SU-DHL-6 (cell line): Measurements from ENCODE around the gene LRRC4C.

Source experiments
- H2AFZ ChIP-seq: fragments of 200-600 bp; sonication (generic); 2 replicates; pipeline ENCODE4 v1.6.1; 2014; ENCODE audit warnings: low read depth, mild to moderate bottlenecking, moderate library complexity, mixed read lengths, antibody characterized with exemption, low read length; ENCODE audit not compliant: severe bottlenecking
- H3F3A ChIP-seq: fragments of 200-600 bp; shearing (Covaris generic); 2 replicates; pipeline ENCODE4 v1.6.0; 2016; ENCODE audit warnings: antibody characterized with exemption, mild to moderate bottlenecking; ENCODE audit not compliant: insufficient read depth
- H3K27ac ChIP-seq: fragments of 200-600 bp; sonication (generic); 2 replicates; pipeline ENCODE4 v1.5.1; 2016; ENCODE audit warnings: low read depth, mild to moderate bottlenecking, low read length, moderate library complexity, mixed read lengths
- H3K27me3 ChIP-seq: fragments of 200-600 bp; sonication (generic), shearing (Covaris generic); 2 replicates; pipeline ENCODE4 v1.6.0; 2014; ENCODE audit warnings: mild to moderate bottlenecking, low read length
- H3K36me3 ChIP-seq: fragments of 200-600 bp; sonication (generic); 2 replicates; pipeline ENCODE4 v1.6.1; 2014; ENCODE audit warnings: mild to moderate bottlenecking, low read length, mixed read lengths
- H3K4me2 ChIP-seq: fragments of 300-600, 200-600 bp; shearing (Covaris generic), sonication (generic); 2 replicates; pipeline ENCODE4 v1.6.0; 2014; ENCODE audit warnings: low read length, low read depth, mild to moderate bottlenecking; ENCODE audit not compliant: poor library complexity, severe bottlenecking
- H3K4me3 ChIP-seq: fragments of 200-600 bp; sonication (generic); 2 replicates; pipeline ENCODE4 v1.5.1; 2014; ENCODE audit warnings: antibody characterized with exemption, low read length, mild to moderate bottlenecking, mixed read lengths; ENCODE audit not compliant: insufficient read depth, poor library complexity, severe bottlenecking
- H3K79me2 ChIP-seq: fragments of 200-600 bp; sonication (generic); 2 replicates; pipeline ENCODE4 v1.6.1; 2014; ENCODE audit warnings: mild to moderate bottlenecking, low read length, moderate library complexity; ENCODE audit not compliant: insufficient read depth
- H3K9ac ChIP-seq: fragments of 200-600 bp; sonication (generic); 2 replicates; pipeline ENCODE4 v1.7.0; 2014; ENCODE audit warnings: mild to moderate bottlenecking, low read length
- H3K9me2 ChIP-seq: fragments of 200-600 bp; sonication (generic); replicated peaks from 2 replicates; pipeline ENCODE4 v1.6.1; 2014; ENCODE audit warnings: low read length; ENCODE audit not compliant: insufficient read depth
- H3K9me3 ChIP-seq: fragments of 200-600 bp; sonication (generic); 2 replicates; pipeline ENCODE4 v1.6.1; 2014; ENCODE audit warnings: low read length, mixed read lengths; ENCODE audit not compliant: insufficient read depth
- H4K20me1 ChIP-seq: fragments of 200-600 bp; sonication (generic); 2 replicates; pipeline ENCODE4 v1.6.1; 2014; ENCODE audit warnings: low read depth, mild to moderate bottlenecking, antibody characterized with exemption, low read length, moderate library complexity, mixed read lengths
- EZH2phosphoT487 ChIP-seq: fragments of 200-600 bp; sonication (generic), shearing (Covaris generic); conservative IDR thresholded peaks from 2 replicates; pipeline ENCODE4 v1.6.1; 2018; ENCODE audit warnings: mild to moderate bottlenecking, antibody characterized with exemption, low read length, moderate library complexity, mixed read lengths
- TF ChIP-seq, protein P1 (sequence below): fragments of 200-600 bp; sonication (generic); IDR thresholded peaks from one replicate; pipeline ENCODE4 v1.5.1; 2017; ENCODE audit warnings: antibody characterized with exemption, mild to moderate bottlenecking, low read length, moderate library complexity; ENCODE audit not compliant: insufficient read depth, poor library complexity, severe bottlenecking

The LRRC4C gene

DNA sequence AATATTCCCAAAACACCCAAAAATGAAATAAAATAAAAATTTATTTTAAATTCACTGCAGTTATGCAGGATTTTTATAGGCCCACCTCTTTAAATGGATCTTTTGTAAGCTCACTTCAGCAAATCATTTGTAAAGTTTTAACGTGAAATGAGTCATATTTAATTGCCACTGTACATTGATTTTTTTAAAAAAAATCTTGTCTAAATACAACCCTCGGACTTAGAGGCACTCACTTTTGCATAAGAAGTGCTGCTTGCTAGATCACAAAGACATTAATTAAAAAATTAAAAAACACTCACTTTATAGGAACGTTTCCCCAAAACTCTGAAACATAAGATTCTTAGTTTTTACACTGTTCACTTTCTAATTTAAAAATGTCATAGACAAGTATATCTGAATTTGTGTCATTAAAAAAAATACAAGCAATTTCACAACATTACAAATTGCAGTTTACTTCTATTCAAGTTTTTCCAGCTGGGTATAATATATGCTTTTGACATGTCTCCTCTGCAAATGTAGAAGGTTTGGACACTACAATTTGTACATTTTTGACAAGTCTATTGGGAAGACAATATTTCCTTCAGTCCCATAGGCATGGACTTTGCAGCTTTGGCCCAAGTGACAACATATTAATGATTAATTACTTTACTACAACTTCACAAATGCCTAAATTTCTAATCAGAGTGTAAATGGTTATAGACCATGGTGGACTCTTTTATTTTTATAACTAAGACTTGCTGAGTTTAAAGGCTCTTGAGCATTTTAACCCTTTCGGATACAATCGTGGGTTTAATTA lies 1088.4 kb downstream of the LRRC4C start:
- no peaks in the 10 kb centered on the region for H3K9me2 ChIP-seq
- H3K9ac ChIP-seq = no peak overlapping the region
- no peaks in the 10 kb centered on the region for H4K20me1 ChIP-seq
- H3K4me2 ChIP-seq = no peak overlapping the region
- no peaks in the 10 kb centered on the region for H3K9me3 ChIP-seq
- no peak overlapping the region for H2AFZ ChIP-seq
- H3F3A ChIP-seq = no peaks in the 10 kb centered on the region
- no peak overlapping the region for H3K4me3 ChIP-seq
- no peaks in the 10 kb centered on the region for H3K27me3 ChIP-seq
- TF ChIP-seq, protein P1, sequence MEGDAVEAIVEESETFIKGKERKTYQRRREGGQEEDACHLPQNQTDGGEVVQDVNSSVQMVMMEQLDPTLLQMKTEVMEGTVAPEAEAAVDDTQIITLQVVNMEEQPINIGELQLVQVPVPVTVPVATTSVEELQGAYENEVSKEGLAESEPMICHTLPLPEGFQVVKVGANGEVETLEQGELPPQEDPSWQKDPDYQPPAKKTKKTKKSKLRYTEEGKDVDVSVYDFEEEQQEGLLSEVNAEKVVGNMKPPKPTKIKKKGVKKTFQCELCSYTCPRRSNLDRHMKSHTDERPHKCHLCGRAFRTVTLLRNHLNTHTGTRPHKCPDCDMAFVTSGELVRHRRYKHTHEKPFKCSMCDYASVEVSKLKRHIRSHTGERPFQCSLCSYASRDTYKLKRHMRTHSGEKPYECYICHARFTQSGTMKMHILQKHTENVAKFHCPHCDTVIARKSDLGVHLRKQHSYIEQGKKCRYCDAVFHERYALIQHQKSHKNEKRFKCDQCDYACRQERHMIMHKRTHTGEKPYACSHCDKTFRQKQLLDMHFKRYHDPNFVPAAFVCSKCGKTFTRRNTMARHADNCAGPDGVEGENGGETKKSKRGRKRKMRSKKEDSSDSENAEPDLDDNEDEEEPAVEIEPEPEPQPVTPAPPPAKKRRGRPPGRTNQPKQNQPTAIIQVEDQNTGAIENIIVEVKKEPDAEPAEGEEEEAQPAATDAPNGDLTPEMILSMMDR = no peak
- TF ChIP-seq EZH2phosphoT487 = no peak
- no peaks in the 10 kb centered on the region for H3K36me3 ChIP-seq
- H3K27ac ChIP-seq = no peak overlapping the region
- no peaks in the 10 kb centered on the region for H3K79me2 ChIP-seq

DNA sequence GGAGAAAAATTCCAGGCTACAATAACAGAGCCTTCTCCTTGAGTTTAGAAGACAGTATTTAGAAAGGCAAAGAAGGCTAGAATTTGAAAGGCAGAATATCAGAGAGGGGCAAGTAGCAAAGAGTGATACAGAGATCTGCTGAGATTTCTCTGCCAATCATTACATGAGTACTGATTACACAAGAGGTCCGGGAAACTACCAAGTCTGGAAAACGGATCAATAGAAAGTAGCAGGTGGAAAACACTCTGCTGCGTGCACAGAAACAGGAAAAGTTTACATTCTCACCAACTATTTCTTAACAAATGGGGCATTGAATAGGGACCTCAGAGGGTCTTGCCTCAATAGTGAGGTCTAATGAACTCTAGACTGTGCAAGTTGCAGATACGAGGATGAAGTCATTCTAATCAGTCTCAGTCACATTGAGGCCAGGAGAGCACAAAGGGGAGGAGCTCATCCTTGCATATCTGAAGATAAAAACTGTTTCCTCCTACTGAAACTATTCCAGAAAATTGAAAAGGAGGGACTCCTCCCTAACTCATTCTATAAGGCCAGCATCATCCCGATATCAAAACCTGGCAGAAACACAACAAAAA lies 1099.2 kb downstream of the LRRC4C start:
- H3K9me2 ChIP-seq = no peaks in the 10 kb centered on the region
- H3K27ac ChIP-seq = no peak overlapping the region
- no peak overlapping the region for H3K4me2 ChIP-seq
- no peak overlapping the region for H2AFZ ChIP-seq
- no peaks in the 10 kb centered on the region for H3K36me3 ChIP-seq
- TF ChIP-seq, protein P1 = no peak
- TF ChIP-seq EZH2phosphoT487 = no peak
- no peaks in the 10 kb centered on the region for H3K79me2 ChIP-seq
- H3F3A ChIP-seq = no peaks in the 10 kb centered on the region
- no peaks in the 10 kb centered on the region for H4K20me1 ChIP-seq
- no peaks in the 10 kb centered on the region for H3K9me3 ChIP-seq
- no peaks in the 10 kb centered on the region for H3K27me3 ChIP-seq
- H3K9ac ChIP-seq = no peak overlapping the region
- H3K4me3 ChIP-seq = no peak overlapping the region

DNA sequence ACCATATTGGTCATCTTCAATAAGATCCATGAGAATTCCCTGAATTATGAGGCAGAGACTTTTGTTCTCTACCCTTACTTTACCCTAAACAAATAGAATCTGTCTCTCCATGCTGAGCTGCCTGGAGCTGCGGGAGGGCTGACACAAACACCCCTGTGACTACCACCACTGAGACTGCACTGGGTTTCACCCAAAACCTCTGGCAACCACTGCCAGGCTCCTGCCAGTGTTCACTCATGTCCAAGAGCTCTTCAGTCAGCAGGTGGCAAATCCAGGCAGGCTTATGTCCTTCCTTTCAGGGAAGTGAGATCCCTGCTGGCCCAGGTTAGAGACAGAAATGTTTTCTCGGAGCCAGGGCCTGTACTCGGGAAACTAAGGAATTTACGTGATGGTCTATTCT lies 1105.3 kb downstream of the LRRC4C start:
- Histone ChIP-seq H3K4me2 (no peak overlapping the region), H3K9ac (no peak overlapping the region), H3F3A (no peaks in the 10 kb centered on the region), H4K20me1 (no peaks in the 10 kb centered on the region), H3K36me3 (no peaks in the 10 kb centered on the region), H3K27me3 (no peaks in the 10 kb centered on the region), H3K27ac (no peak overlapping the region), H3K4me3 (no peak overlapping the region), H3K79me2 (no peaks in the 10 kb centered on the region), H2AFZ (no peak overlapping the region), H3K9me2 (no peaks in the 10 kb centered on the region), H3K9me3 (no peaks in the 10 kb centered on the region)
- no peak for TF ChIP-seq EZH2phosphoT487
- TF ChIP-seq, protein P1 = no peak
